ENCODE results near the gene DPP6.
A peak's percentile ranks its signal among the peaks of the same experiment; 100 is the strongest.

The DPP6 gene

GRCh38 chr7:154385214-154385613 is 333.0 kb downstream of the DPP6 start:
- in situ Hi-C loops (cut with HindIII; ENCODE audit: low pct_unique_long_range_greater_than_20kb, low sequenced_read_pairs): no loop called here
- DNase-seq (ENCODE audit: low read depth in 1 of 2, low spot score in 1 of 2): no peak
- no peak for TF ChIP-seq JUND (IDR thresholded peaks at IDR 0.05; ENCODE audit: low read depth)

- in situ Hi-C loops (cut with HindIII; ENCODE audit: low pct_unique_long_range_greater_than_20kb, low sequenced_read_pairs): no loop called here
- no peak for DNase-seq (ENCODE audit: low read depth in 1 of 2, low spot score in 1 of 2)
- no peak for TF ChIP-seq JUND (IDR thresholded peaks at IDR 0.05; ENCODE audit: low read depth)
These were observed 335.1 kb downstream of the DPP6 start for GRCh38 chr7:154387252-154387651.

GRCh38 chr7:154388412-154388811 is 336.2 kb downstream of the DPP6 start:
- DNase-seq (ENCODE audit: low read depth in 1 of 2, low spot score in 1 of 2): no peak
- no peak for TF ChIP-seq JUND (IDR thresholded peaks at IDR 0.05; ENCODE audit: low read depth)
- in situ Hi-C loops (cut with HindIII; ENCODE audit: low pct_unique_long_range_greater_than_20kb, low sequenced_read_pairs): no loop called here

GRCh38 chr7:154388999-154389398 is 336.8 kb downstream of the DPP6 start:
- in situ Hi-C loops (cut with HindIII; ENCODE audit: low pct_unique_long_range_greater_than_20kb, low sequenced_read_pairs): no loop called here
- no peak for TF ChIP-seq JUND (IDR thresholded peaks at IDR 0.05; ENCODE audit: low read depth)
- DNase-seq (ENCODE audit: low read depth in 1 of 2, low spot score in 1 of 2): no peak

GRCh38 chr7:154390961-154391360 is 338.8 kb downstream of the DPP6 start:
- DNase-seq (ENCODE audit: low read depth in 1 of 2, low spot score in 1 of 2): no peak
- no peak for TF ChIP-seq JUND (IDR thresholded peaks at IDR 0.05; ENCODE audit: low read depth)
- in situ Hi-C loops (cut with HindIII; ENCODE audit: low pct_unique_long_range_greater_than_20kb, low sequenced_read_pairs): no loop called here

- DNase-seq (ENCODE audit: low read depth in 1 of 2, low spot score in 1 of 2): no peak
- in situ Hi-C loops (cut with HindIII; ENCODE audit: low pct_unique_long_range_greater_than_20kb, low sequenced_read_pairs): no loop called here
- TF ChIP-seq JUND (IDR thresholded peaks at IDR 0.05; ENCODE audit: low read depth): no peak
These were observed 342.6 kb downstream of the DPP6 start for GRCh38 chr7:154394804-154395203.

- DNase-seq (ENCODE audit: low read depth in 1 of 2, low spot score in 1 of 2): no peak
- in situ Hi-C loops (cut with HindIII; ENCODE audit: low pct_unique_long_range_greater_than_20kb, low sequenced_read_pairs): no loop called here
- no peak for TF ChIP-seq JUND (IDR thresholded peaks at IDR 0.05; ENCODE audit: low read depth)
These were observed 354.1 kb downstream of the DPP6 start for GRCh38 chr7:154406312-154406711.

- no peak for TF ChIP-seq JUND (IDR thresholded peaks at IDR 0.05; ENCODE audit: low read depth)
- peak in 1 of 2 experiments; percentile 57 for DNase-seq (ENCODE audit: low read depth in 1 of 2, low spot score in 1 of 2)
- in situ Hi-C loops (cut with HindIII; ENCODE audit: low pct_unique_long_range_greater_than_20kb, low sequenced_read_pairs): no loop called here
These were observed 357.6 kb downstream of the DPP6 start for GRCh38 chr7:154409703-154410311.

GRCh38 chr7:154412105-154412504 is 359.9 kb downstream of the DPP6 start:
- in situ Hi-C loops (cut with HindIII; ENCODE audit: low pct_unique_long_range_greater_than_20kb, low sequenced_read_pairs): no loop called here
- no peak for TF ChIP-seq JUND (IDR thresholded peaks at IDR 0.05; ENCODE audit: low read depth)
- DNase-seq (ENCODE audit: low read depth in 1 of 2, low spot score in 1 of 2): no peak

GRCh38 chr7:154415709-154416399 is 363.7 kb downstream of the DPP6 start:
- TF ChIP-seq JUND (IDR thresholded peaks at IDR 0.05; ENCODE audit: low read depth): no peak
- no peak for DNase-seq (ENCODE audit: low read depth in 1 of 2, low spot score in 1 of 2)
- in situ Hi-C loops (cut with HindIII; ENCODE audit: low pct_unique_long_range_greater_than_20kb, low sequenced_read_pairs): no loop called here

GRCh38 chr7:154416714-154417113 is 364.5 kb downstream of the DPP6 start:
- in situ Hi-C loops (cut with HindIII; ENCODE audit: low pct_unique_long_range_greater_than_20kb, low sequenced_read_pairs): no loop called here

GRCh38 chr7:154419344-154419743 is 367.1 kb downstream of the DPP6 start:
- in situ Hi-C loops (cut with HindIII; ENCODE audit: low pct_unique_long_range_greater_than_20kb, low sequenced_read_pairs): no loop called here
- DNase-seq (ENCODE audit: low read depth in 1 of 2, low spot score in 1 of 2): no peak
- TF ChIP-seq JUND (IDR thresholded peaks at IDR 0.05; ENCODE audit: low read depth): no peak

More at GRCh38 chr7:154416714-154417113, 364.5 kb downstream of the DPP6 start:
- no peak for TF ChIP-seq JUND (IDR thresholded peaks at IDR 0.05; ENCODE audit: low read depth)
- no peak for DNase-seq (ENCODE audit: low read depth in 1 of 2, low spot score in 1 of 2)

GRCh38 chr7:154423231-154423630 is 371.0 kb downstream of the DPP6 start:
- in situ Hi-C loops (cut with HindIII; ENCODE audit: low pct_unique_long_range_greater_than_20kb, low sequenced_read_pairs): no loop called here
- TF ChIP-seq JUND (IDR thresholded peaks at IDR 0.05; ENCODE audit: low read depth): no peak
- DNase-seq (ENCODE audit: low read depth in 1 of 2, low spot score in 1 of 2): peak in 1 of 2 experiments; percentile 1
